A549 (cell line): ENCODE results near the gene TBX21. TPM values are rescaled to one million over a fixed set of nuclear protein-coding genes. Genes with fewer than 3 reads are reported as not detected.
A peak's percentile ranks its signal among the peaks of the same experiment; 100 is the strongest.

Experiments used
- ATAC-seq, 2 experiments: fragments of 200-7000 bp in 1 of 2; fragments of >200 bp in 1 of 2; cut with Nextera tagmentation in 1 of 2; cut with Tn5 transposase in 1 of 2; 3 replicates each; pipeline versions ENCODE4 v1.8.0 to v1.9.1; 2018 to 2020; ENCODE audit warnings: mild to moderate bottlenecking in 1 of 2, moderate library complexity in 1 of 2
- CTCF ChIA-PET: fragments of 300-600 bp; sonication (Branson Sonifier 250); formaldehyde crosslinking; extraction: SDS; loops from one replicate; lab custom pipeline; 2021; ENCODE audit warnings: antibody characterized with exemption, inconsistent platforms; lab: Yijun Ruan, JAX
- POLR2A ChIA-PET: fragments of 350-600 bp; formaldehyde crosslinking; extraction: SDS; loops from one replicate; lab custom pipeline; 2021; ENCODE audit warnings: antibody characterized with exemption, inconsistent platforms; lab: Yijun Ruan, JAX
- DNase-seq, 2 experiments: peaks; one replicate each; pipeline versions ENCODE4 v3.0.0 to v3.0.0-alpha.2; 2011 to 2016; ENCODE audit warnings: low read depth in 1 of 2, low spot score in 1 of 2
- FAIRE-seq: peaks from 2 replicates; lab custom pipeline; 2011; peaks lifted over from hg19 to GRCh38; lab: Jason Lieb, UNC
- H3K27ac ChIP-seq, 2 experiments: fragments of >200 bp; sonication (Bioruptor Twin); formaldehyde crosslinking; 3 replicates each; pipeline ENCODE4 v1.5.1; 2016 to 2017
- H3K4me1 ChIP-seq: fragments of >200 bp; sonication (Bioruptor Twin); formaldehyde crosslinking; 3 replicates; pipeline ENCODE4 v1.6.1; 2016
- H3K4me2 ChIP-seq: fragments of >200 bp; sonication (Bioruptor Twin); formaldehyde crosslinking; 3 replicates; pipeline ENCODE4 v1.6.1; 2016
- H3K4me3 ChIP-seq: fragments of >200 bp; sonication (Bioruptor Twin); formaldehyde crosslinking; 3 replicates; pipeline ENCODE4 v1.5.1; 2016
- H3K9me3 ChIP-seq: fragments of >200 bp; sonication (Bioruptor Twin); formaldehyde crosslinking; 3 replicates; pipeline ENCODE4 v1.6.1; 2016
- CBX8 ChIP-seq: fragments of 200-600 bp; sonication (generic); IDR thresholded peaks from 2 replicates; pipeline ENCODE4 v1.6.1; 2016
- CEBPB ChIP-seq, 2 experiments: fragments of >200 bp in 1 of 2; sonication (Bioruptor Twin) in 1 of 2; formaldehyde crosslinking in 1 of 2; IDR thresholded peaks; 2 replicates each; pipeline ENCODE4 v1.6.1; 2012 to 2016
- CHD2 ChIP-seq: fragments of 150-350 bp; IDR thresholded peaks from 2 replicates; pipeline ENCODE4 v1.6.1; 2014; ENCODE audit warnings: low read length; ENCODE audit not compliant: partially characterized antibody
- EHMT2 ChIP-seq: fragments of 200-600 bp; sonication (generic); IDR thresholded peaks from 2 replicates; pipeline ENCODE4 v1.6.1; 2016; ENCODE audit warnings: antibody characterized with exemption, low read depth, mild to moderate bottlenecking, moderate library complexity
- EP300 ChIP-seq, 2 experiments: fragments of >200 bp; sonication (Bioruptor Twin); formaldehyde crosslinking; IDR thresholded peaks; 2 replicates in 1 of 2; 3 replicates in 1 of 2; pipeline ENCODE4 v1.6.1; 2016 to 2017
- FOSL2 ChIP-seq, 2 experiments: fragments of 450-650 bp in 1 of 2; fragments of >200 bp in 1 of 2; sonication (Bioruptor Twin) in 1 of 2; formaldehyde crosslinking; IDR thresholded peaks; 2 replicates each; pipeline versions ENCODE4 v1.5.0 to v1.6.1; 2016 to 2020; ENCODE audit warnings: mild to moderate bottlenecking in 1 of 2, moderate library complexity in 1 of 2
- FOXS1 ChIP-seq: fragments of 250-450 bp; sonication (Bioruptor Pico); IDR thresholded peaks from 2 replicates; pipeline ENCODE4 v1.5.0; 2020; ENCODE audit warnings: mild to moderate bottlenecking, moderate library complexity
- HOXA7 ChIP-seq: fragments of 250-450 bp; sonication (Bioruptor Pico); IDR thresholded peaks from 2 replicates; pipeline ENCODE4 v1.5.0; 2020; ENCODE audit warnings: mild to moderate bottlenecking, moderate library complexity
- HOXB13 ChIP-seq: fragments of 250-450 bp; sonication (Bioruptor Pico); IDR thresholded peaks from 2 replicates; pipeline ENCODE4 v1.5.0; 2020; ENCODE audit warnings: low read depth, mild to moderate bottlenecking, moderate library complexity
- JUN ChIP-seq, 2 experiments: fragments of >200 bp; sonication (Bioruptor Twin); formaldehyde crosslinking; IDR thresholded peaks; 2 replicates in 1 of 2; 3 replicates in 1 of 2; pipeline ENCODE4 v1.6.1; 2016 to 2017
- MAFK ChIP-seq: fragments of 450-650 bp; IDR thresholded peaks from 2 replicates; pipeline ENCODE4 v1.6.1; 2014; ENCODE audit not compliant: partially characterized antibody
- MAZ ChIP-seq: fragments of 150-350 bp; IDR thresholded peaks from 2 replicates; pipeline ENCODE4 v1.6.1; 2014; ENCODE audit warnings: antibody characterized with exemption, low read depth, low read length, borderline replicate concordance
- PHF8 ChIP-seq: fragments of 200-600 bp; sonication (generic); IDR thresholded peaks from 2 replicates; pipeline ENCODE4 v1.6.1; 2016; ENCODE audit warnings: low read depth, mild to moderate bottlenecking, antibody characterized with exemption, moderate library complexity, borderline replicate concordance
- POLR2A ChIP-seq: IDR thresholded peaks from 2 replicates; pipeline ENCODE4 v1.6.1; 2012; ENCODE audit warnings: mild to moderate bottlenecking, low read length
- RAD21 ChIP-seq, 2 experiments: fragments of >200 bp in 1 of 2; sonication (Bioruptor Twin) in 1 of 2; formaldehyde crosslinking in 1 of 2; IDR thresholded peaks in 1 of 2; conservative IDR thresholded peaks in 1 of 2; 2 replicates in 1 of 2; 3 replicates in 1 of 2; pipeline ENCODE4 v1.6.1; 2012 to 2018; ENCODE audit warnings: inconsistent platforms in 1 of 2
- TFCP2L1 ChIP-seq: fragments of 250-450 bp; sonication (Bioruptor Pico); IDR thresholded peaks from 2 replicates; pipeline ENCODE4 v1.5.0; 2021; ENCODE audit warnings: mild to moderate bottlenecking
- ZFP36 ChIP-seq: fragments of 450-650 bp; IDR thresholded peaks from 2 replicates; pipeline ENCODE4 v1.6.1; 2014; ENCODE audit warnings: borderline replicate concordance; ENCODE audit not compliant: partially characterized antibody
- WGBS: methylation state at CpG from one replicate; pipeline ENCODE4 v1.1.6; 2017; ENCODE audit errors: missing lambda C conversion rate; 5-methylcytosine and 5-hydroxymethylcytosine counted together
- polyA plus RNA-seq, 4 experiments: library from polyadenylated mRNA; depleted of rRNA in 3 of 4; stranded (reverse); fragments of >200 nt; fragmentation: RNase III in 1 of 4; extraction: RNeasy Plus Mini Kit Qiagen cat#74134 plus additional on column Dnase treatment in 1 of 4; gene quantifications; 2 replicates in 3 of 4; 3 replicates in 1 of 4; pipeline ENCODE4 v1.2.3, GENCODE V29; 2011 to 2017
- TF ChIP-seq, protein P1 (sequence below): fragments of >200 bp; sonication (Bioruptor Twin); formaldehyde crosslinking; IDR thresholded peaks from 2 replicates; pipeline ENCODE4 v1.6.1; 2016
- TF ChIP-seq, protein P2 (sequence below): fragments of 150-350 bp; IDR thresholded peaks from 2 replicates; pipeline ENCODE4 v1.6.1; 2014; ENCODE audit warnings: low read depth, mild to moderate bottlenecking, low read length

Gene TBX21
- polyA plus RNA-seq, 2 of the 4 experiments (the other 2 are of a cell fraction) = not detected

DNA sequence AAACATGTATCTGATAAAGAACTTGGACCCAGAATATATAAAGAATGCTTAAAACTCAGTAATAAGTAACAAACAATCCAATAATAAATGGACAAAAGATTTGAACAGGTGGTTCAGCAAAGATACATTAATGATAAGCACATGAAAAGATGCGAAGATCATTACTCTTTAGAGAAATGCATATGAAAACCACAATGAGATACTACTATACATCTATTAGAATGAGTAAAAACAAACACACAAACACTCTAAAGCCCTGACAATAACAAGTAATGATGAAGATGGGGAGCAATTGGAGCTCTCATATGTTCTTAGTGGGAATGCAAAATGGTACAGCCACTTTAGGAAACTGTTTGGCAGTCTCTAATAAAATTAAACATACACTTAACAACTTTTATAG lies 59.4 kb downstream of the TBX21 start:
- Histone ChIP-seq H3K4me3 (no peak overlapping the region), H3K4me1 (peaks cover 3% of the 10 kb centered on the region; the same call in 1 of the 3 replicates), H3K9me3 (no peaks in the 10 kb centered on the region), H3K4me2 (no peak overlapping the region), H3K27ac (no peak overlapping the region)
- TF ChIP-seq CHD2 (no peak), JUN (IDR thresholded peaks at IDR 0.05) (no peak), CEBPB (IDR thresholded peaks at IDR 0.05) (no peak), POLR2A (no peak), RAD21 (conservative IDR thresholded peaks at IDR 0.05 in 1 of 2, IDR thresholded peaks at IDR 0.05 in 1 of 2) (no peak), FOXS1 (CRISPR knock-in tag) (no peak), EP300 (IDR thresholded peaks at IDR 0.05) (no peak), MAZ (no peak), HOXA7 (CRISPR knock-in tag) (no peak), EHMT2 (no peak), HOXB13 (CRISPR knock-in tag) (no peak), ZFP36 (no peak), MAFK (no peak), CBX8 (no peak), PHF8 (no peak), FOSL2 (IDR thresholded peaks at IDR 0.05) (no peak), FOSL2 (CRISPR knock-in tag; IDR thresholded peaks at IDR 0.05) (no peak)
- TF ChIP-seq, protein P1, sequence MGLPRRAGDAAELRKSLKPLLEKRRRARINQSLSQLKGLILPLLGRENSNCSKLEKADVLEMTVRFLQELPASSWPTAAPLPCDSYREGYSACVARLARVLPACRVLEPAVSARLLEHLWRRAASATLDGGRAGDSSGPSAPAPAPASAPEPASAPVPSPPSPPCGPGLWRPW = no peak
- TF ChIP-seq, protein P2, sequence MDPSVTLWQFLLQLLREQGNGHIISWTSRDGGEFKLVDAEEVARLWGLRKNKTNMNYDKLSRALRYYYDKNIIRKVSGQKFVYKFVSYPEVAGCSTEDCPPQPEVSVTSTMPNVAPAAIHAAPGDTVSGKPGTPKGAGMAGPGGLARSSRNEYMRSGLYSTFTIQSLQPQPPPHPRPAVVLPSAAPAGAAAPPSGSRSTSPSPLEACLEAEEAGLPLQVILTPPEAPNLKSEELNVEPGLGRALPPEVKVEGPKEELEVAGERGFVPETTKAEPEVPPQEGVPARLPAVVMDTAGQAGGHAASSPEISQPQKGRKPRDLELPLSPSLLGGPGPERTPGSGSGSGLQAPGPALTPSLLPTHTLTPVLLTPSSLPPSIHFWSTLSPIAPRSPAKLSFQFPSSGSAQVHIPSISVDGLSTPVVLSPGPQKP = no peak
- 7% methylated on average over 1 of the region's 1 CpG for WGBS
- DNase-seq = no peak
- ChIA-PET POLR2A (no interaction called here), CTCF (interaction anchor here (0.6 to 3.8 kb wide), 10 partner anchors 9 to 321 kb away, joined by 3 to 19 read pairs (median 3); partner anchors contain the start of gene TBX21)
- no peak for ATAC-seq
- peak; percentile 67 for FAIRE-seq

DNA sequence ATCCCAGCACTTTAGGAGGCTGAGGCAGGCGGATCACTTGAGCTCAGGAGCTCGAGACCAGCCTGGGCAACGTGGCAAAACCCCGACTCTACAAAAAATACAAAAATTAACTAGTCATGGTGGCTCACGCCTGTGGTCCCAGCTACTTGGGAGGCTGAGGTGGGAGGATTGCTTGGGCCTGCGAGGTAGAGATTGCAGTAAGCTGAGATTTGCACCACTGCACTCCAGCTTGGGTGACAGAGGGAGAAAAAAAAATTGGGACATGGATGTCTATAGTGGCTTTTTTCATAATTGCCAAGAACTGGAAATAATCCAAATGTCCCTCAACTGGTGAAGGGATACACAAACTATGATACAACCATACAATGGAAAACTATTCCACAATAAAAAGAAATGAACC lies 59.9 kb downstream of the TBX21 start:
- no peak for FAIRE-seq
- Histone ChIP-seq H3K4me3 (no peak overlapping the region), H3K4me2 (no peak overlapping the region), H3K4me1 (peaks cover 3% of the 10 kb centered on the region; the same call in 1 of the 3 replicates), H3K27ac (no peak overlapping the region), H3K9me3 (no peaks in the 10 kb centered on the region)
- no peak for ATAC-seq
- no peak for DNase-seq
- TF ChIP-seq TFCP2L1 (CRISPR knock-in tag) = no peak
- 10% methylated on average over 6 of the region's 6 CpGs for WGBS
- ChIA-PET CTCF (interaction anchor here (1.0 to 3.8 kb wide), 8 partner anchors 9 to 97 kb away, joined by 3 to 19 read pairs (median 4); partner anchors contain the start of gene TBX21), POLR2A (no interaction called here)

Other genes starting within 250 kb of the TBX21 start
- 141 and 169 TPM in 2 replicates for gene NPEPPS, start 202.1 kb upstream of the TBX21 start, polyA plus RNA-seq (2011; rRNA removed)
- gene NPEPPS, start 202.1 kb upstream of the TBX21 start, polyA plus RNA-seq (2017; fragmentation: RNase III; extraction: RNeasy Plus Mini Kit Qiagen cat#74134 plus additional on column Dnase treatment) = 99.2 to 104 TPM (median 100 TPM) in 3 replicates
- 358 and 452 TPM in 2 replicates for gene KPNB1, start 83.3 kb upstream of the TBX21 start, polyA plus RNA-seq (2011; rRNA removed)
- gene KPNB1, start 83.3 kb upstream of the TBX21 start, polyA plus RNA-seq (2017; fragmentation: RNase III; extraction: RNeasy Plus Mini Kit Qiagen cat#74134 plus additional on column Dnase treatment) = 315 to 338 TPM (median 320 TPM) in 3 replicates
- gene TBKBP1, start 39.1 kb upstream of the TBX21 start, polyA plus RNA-seq (2011; rRNA removed) = 3.3 and 3.4 TPM in 2 replicates
- gene TBKBP1, start 39.1 kb upstream of the TBX21 start, polyA plus RNA-seq (2017; fragmentation: RNase III; extraction: RNeasy Plus Mini Kit Qiagen cat#74134 plus additional on column Dnase treatment) = 7.1 to 9.5 TPM (median 9.3 TPM) in 3 replicates
- 7.0 and 7.1 TPM in 2 replicates for gene OSBPL7, start 88.6 kb downstream of the TBX21 start, polyA plus RNA-seq (2011; rRNA removed)
- 11.4 to 16.9 TPM (median 15.4 TPM) in 3 replicates for gene OSBPL7, start 88.6 kb downstream of the TBX21 start, polyA plus RNA-seq (2017; fragmentation: RNase III; extraction: RNeasy Plus Mini Kit Qiagen cat#74134 plus additional on column Dnase treatment)
- gene MRPL10, start 98.3 kb downstream of the TBX21 start, polyA plus RNA-seq (2011; rRNA removed) = 97.7 and 103 TPM in 2 replicates
- gene MRPL10, start 98.3 kb downstream of the TBX21 start, polyA plus RNA-seq (2017; fragmentation: RNase III; extraction: RNeasy Plus Mini Kit Qiagen cat#74134 plus additional on column Dnase treatment) = 56.8 to 62.8 TPM (median 62.0 TPM) in 3 replicates
- 1.7 and 2.7 TPM in 2 replicates for gene LRRC46, start 98.4 kb downstream of the TBX21 start, polyA plus RNA-seq (2011; rRNA removed)
- 2.3 to 3.0 TPM (median 2.5 TPM) in 3 replicates for gene LRRC46, start 98.4 kb downstream of the TBX21 start, polyA plus RNA-seq (2017; fragmentation: RNase III; extraction: RNeasy Plus Mini Kit Qiagen cat#74134 plus additional on column Dnase treatment)
- 20.7 and 25.8 TPM in 2 replicates for gene SCRN2, start 108.0 kb downstream of the TBX21 start, polyA plus RNA-seq (2011; rRNA removed)
- gene SCRN2, start 108.0 kb downstream of the TBX21 start, polyA plus RNA-seq (2017; fragmentation: RNase III; extraction: RNeasy Plus Mini Kit Qiagen cat#74134 plus additional on column Dnase treatment) = 37.3 to 47.7 TPM (median 43.7 TPM) in 3 replicates
- gene SP6, start 117.9 kb downstream of the TBX21 start, polyA plus RNA-seq (2011; rRNA removed) = 0.61 and 0.67 TPM in 2 replicates
- 2.0 to 2.3 TPM (median 2.1 TPM) in 3 replicates for gene SP6, start 117.9 kb downstream of the TBX21 start, polyA plus RNA-seq (2017; fragmentation: RNase III; extraction: RNeasy Plus Mini Kit Qiagen cat#74134 plus additional on column Dnase treatment)
- 6.2 and 8.0 TPM in 2 replicates for gene SP2, start 163.0 kb downstream of the TBX21 start, polyA plus RNA-seq (2011; rRNA removed)
- gene SP2, start 163.0 kb downstream of the TBX21 start, polyA plus RNA-seq (2017; fragmentation: RNase III; extraction: RNeasy Plus Mini Kit Qiagen cat#74134 plus additional on column Dnase treatment) = 10.5 to 13.4 TPM (median 11.6 TPM) in 3 replicates
- 40.8 and 43.4 TPM in 2 replicates for gene PNPO, start 208.3 kb downstream of the TBX21 start, polyA plus RNA-seq (2011; rRNA removed)
- gene PNPO, start 208.3 kb downstream of the TBX21 start, polyA plus RNA-seq (2017; fragmentation: RNase III; extraction: RNeasy Plus Mini Kit Qiagen cat#74134 plus additional on column Dnase treatment) = 28.7 to 29.8 TPM (median 29.5 TPM) in 3 replicates
- gene PRR15L, start 224.6 kb downstream of the TBX21 start, polyA plus RNA-seq (2011; rRNA removed) = 2.2 and 3.7 TPM in 2 replicates
- gene PRR15L, start 224.6 kb downstream of the TBX21 start, polyA plus RNA-seq (2017; fragmentation: RNase III; extraction: RNeasy Plus Mini Kit Qiagen cat#74134 plus additional on column Dnase treatment) = 0.88 to 1.6 TPM (median 1.1 TPM) in 3 replicates
- gene CDK5RAP3, start 237.9 kb downstream of the TBX21 start, polyA plus RNA-seq (2011; rRNA removed) = 124 and 179 TPM in 2 replicates
- gene CDK5RAP3, start 237.9 kb downstream of the TBX21 start, polyA plus RNA-seq (2017; fragmentation: RNase III; extraction: RNeasy Plus Mini Kit Qiagen cat#74134 plus additional on column Dnase treatment) = 135 to 165 TPM (median 164 TPM) in 3 replicates